ENCODE measurements around the gene WFDC1.

DNA sequence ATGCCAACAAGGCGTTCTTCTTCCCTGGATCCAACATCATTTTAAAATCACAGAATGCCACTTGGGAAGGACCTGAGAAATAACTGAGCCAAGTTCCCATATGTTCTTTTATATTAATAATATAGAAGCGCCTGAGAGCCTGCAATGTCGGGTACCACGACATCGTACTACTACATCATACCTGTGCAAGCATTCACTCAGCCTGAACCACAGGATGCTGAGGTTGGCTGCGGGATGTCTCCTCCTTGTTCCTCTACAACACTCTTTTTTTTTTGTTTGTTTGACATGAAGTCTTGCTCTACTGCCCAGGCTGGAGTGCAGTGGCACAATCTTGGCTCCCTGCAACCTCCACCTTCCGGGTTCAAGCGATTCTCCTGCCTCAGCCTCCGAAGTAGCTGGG lies 71.5 kb downstream of the WFDC1 start:
- TF ChIP-seq, protein P1, sequence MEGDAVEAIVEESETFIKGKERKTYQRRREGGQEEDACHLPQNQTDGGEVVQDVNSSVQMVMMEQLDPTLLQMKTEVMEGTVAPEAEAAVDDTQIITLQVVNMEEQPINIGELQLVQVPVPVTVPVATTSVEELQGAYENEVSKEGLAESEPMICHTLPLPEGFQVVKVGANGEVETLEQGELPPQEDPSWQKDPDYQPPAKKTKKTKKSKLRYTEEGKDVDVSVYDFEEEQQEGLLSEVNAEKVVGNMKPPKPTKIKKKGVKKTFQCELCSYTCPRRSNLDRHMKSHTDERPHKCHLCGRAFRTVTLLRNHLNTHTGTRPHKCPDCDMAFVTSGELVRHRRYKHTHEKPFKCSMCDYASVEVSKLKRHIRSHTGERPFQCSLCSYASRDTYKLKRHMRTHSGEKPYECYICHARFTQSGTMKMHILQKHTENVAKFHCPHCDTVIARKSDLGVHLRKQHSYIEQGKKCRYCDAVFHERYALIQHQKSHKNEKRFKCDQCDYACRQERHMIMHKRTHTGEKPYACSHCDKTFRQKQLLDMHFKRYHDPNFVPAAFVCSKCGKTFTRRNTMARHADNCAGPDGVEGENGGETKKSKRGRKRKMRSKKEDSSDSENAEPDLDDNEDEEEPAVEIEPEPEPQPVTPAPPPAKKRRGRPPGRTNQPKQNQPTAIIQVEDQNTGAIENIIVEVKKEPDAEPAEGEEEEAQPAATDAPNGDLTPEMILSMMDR (conservative IDR thresholded peaks at IDR 0.05 in 1 of 2, IDR thresholded peaks at IDR 0.05 in 1 of 2; ENCODE audit: low read depth in 1 of 2, low read length in 2 of 2) = no peak
- no peak for TF ChIP-seq EZH2 (IDR thresholded peaks at IDR 0.05; ENCODE audit: low read length, missing control alignments)
